A673 (cell line): ENCODE measurements around the gene DNAL4. TPM values are rescaled to one million over a fixed set of nuclear protein-coding genes. Genes with fewer than 3 reads are reported as not detected.
A peak's percentile ranks its signal among the peaks of the same experiment; 100 is the strongest.

Experiments
- BruUV-seq: library from RNA; stranded (reverse); fragments of 400-500 nt; replicated peaks from 2 replicates; lab custom pipeline; 2021; lab: Mats Ljungman, UMichigan
- CTCF ChIA-PET: fragments of 300-600 bp; sonication (Branson Sonifier 250); formaldehyde crosslinking; loops from one replicate; lab custom pipeline; 2022; ENCODE audit warnings: antibody characterized with exemption; lab: Charles Lee
- POLR2A ChIA-PET: fragments of 300-600 bp; sonication (Branson Sonifier 250); formaldehyde crosslinking; loops from one replicate; lab custom pipeline; 2022; ENCODE audit warnings: antibody characterized with exemption; ENCODE audit not compliant: low non-redundant PET; lab: Charles Lee
- DNase-seq: peaks from one replicate; pipeline ENCODE4 v3.0.0-alpha.2; 2015; ENCODE audit warnings: low spot score
- H3K27ac ChIP-seq: fragments of 200-600 bp; sonication (generic); 2 replicates; pipeline ENCODE4 v1.5.1; 2016; ENCODE audit warnings: mixed run types, low read depth, mild to moderate bottlenecking, mixed read lengths, antibody characterized with exemption, low read length; ENCODE audit not compliant: poor library complexity, severe bottlenecking
- H3K27me3 ChIP-seq: fragments of 200-600 bp; sonication (generic); replicated peaks from 2 replicates; pipeline ENCODE4 v1.6.1; 2017; ENCODE audit warnings: mixed run types, low read depth, mild to moderate bottlenecking, mixed read lengths, antibody characterized with exemption, low read length; ENCODE audit not compliant: insufficient read depth, poor library complexity
- H3K36me3 ChIP-seq: fragments of 200-600 bp; sonication (generic); 2 replicates; pipeline ENCODE4 v1.6.1; 2016; ENCODE audit warnings: mixed run types, mild to moderate bottlenecking, mixed read lengths, antibody characterized with exemption, low read length; ENCODE audit not compliant: insufficient read depth, poor library complexity, severe bottlenecking
- H3K4me1 ChIP-seq: fragments of 200-600 bp; sonication (generic); 2 replicates; pipeline ENCODE4 v1.6.1; 2017; ENCODE audit warnings: mixed run types, mild to moderate bottlenecking, mixed read lengths, antibody characterized with exemption, low read length; ENCODE audit not compliant: insufficient read depth, poor library complexity, severe bottlenecking
- H3K4me3 ChIP-seq: fragments of 200-600 bp; sonication (generic); 2 replicates; pipeline ENCODE4 v1.5.1; 2016; ENCODE audit warnings: low read depth, mixed run types, mild to moderate bottlenecking, mixed read lengths, low read length; ENCODE audit not compliant: poor library complexity, severe bottlenecking
- H3K9me3 ChIP-seq: fragments of 200-600 bp; sonication (generic); 2 replicates; pipeline ENCODE4 v1.6.1; 2016; ENCODE audit warnings: mixed run types, low read depth, mild to moderate bottlenecking, mixed read lengths, antibody characterized with exemption, low read length; ENCODE audit not compliant: poor library complexity, severe bottlenecking
- CTCF ChIP-seq: fragments of 300-800, 200-600 bp; sonication (generic); conservative IDR thresholded peaks from 2 replicates; pipeline ENCODE4 v1.5.1; 2017; ENCODE audit warnings: low read depth, mild to moderate bottlenecking, antibody characterized with exemption, low read length, moderate library complexity, mixed read lengths
- EZH2 ChIP-seq: fragments of 200-600 bp; sonication (generic); IDR thresholded peaks from 2 replicates; pipeline ENCODE4 v1.6.1; 2017; ENCODE audit warnings: borderline replicate concordance, low read depth, mild to moderate bottlenecking, mixed read lengths, antibody characterized with exemption, low read length; ENCODE audit not compliant: poor library complexity, severe bottlenecking
- intact Hi-C: fragments of 100-400 bp; cut with micrococcal nuclease; formaldehyde crosslinking; loops from one replicate; pipeline ENCODE4 v1.10.0; 2022; ENCODE audit not compliant: unreplicated experiment
- total RNA-seq: library from RNA; stranded (reverse); gene quantifications from 2 replicates; pipeline ENCODE4 v1.2.3, GENCODE V29; 2021

The DNAL4 gene
- total RNA-seq, 1 experiment from 2014 or later: 59.1 TPM

- intact Hi-C loops: no loop called here
Measured at GRCh38 chr22:38761202-38762162, 32.5 kb downstream of the DNAL4 start.

GRCh38 chr22:38760477-38761201 lies 33.3 kb downstream of the DNAL4 start:
- no TSS peak for BruUV-seq
- TF ChIP-seq EZH2: no peak
- TF ChIP-seq CTCF: no peak
- no peaks in the 10 kb centered on the region for H3K27me3 ChIP-seq
- peak; percentile 88 for DNase-seq
- H3K36me3 ChIP-seq: no peaks in the 10 kb centered on the region
- ChIA-PET CTCF (no interaction called here), POLR2A (no interaction called here)
- peaks cover 59% of the 10 kb centered on the region for H3K4me1 ChIP-seq
- peak overlapping the region; percentile 27 for H3K27ac ChIP-seq
- intact Hi-C loops: no loop called here
- H3K9me3 ChIP-seq: no peaks in the 10 kb centered on the region
- no peak overlapping the region for H3K4me3 ChIP-seq

More at GRCh38 chr22:38761202-38762162, 32.5 kb downstream of the DNAL4 start:
- TF ChIP-seq CTCF: no peak
- Histone ChIP-seq H3K4me1 (peaks cover 63% of the 10 kb centered on the region), H3K4me3 (no peak overlapping the region), H3K9me3 (no peaks in the 10 kb centered on the region), H3K27ac (peak overlapping the region; percentile 27), H3K36me3 (no peaks in the 10 kb centered on the region), H3K27me3 (no peaks in the 10 kb centered on the region)
- ChIA-PET CTCF (no interaction called here), POLR2A (no interaction called here)
- BruUV-seq: no TSS peak
- no peak for DNase-seq

GRCh38 chr22:38759005-38759404 lies 34.9 kb downstream of the DNAL4 start:
- intact Hi-C loops: no loop called here
- no TSS peak for BruUV-seq
- ChIA-PET CTCF (interaction anchor here (1.5 kb wide), 1 partner anchor 10 kb away, joined by 8 read pairs; no protein-coding TSS in a partner anchor), POLR2A (no interaction called here)
- H3K27ac ChIP-seq: no peak overlapping the region
- H3K36me3 ChIP-seq: peaks cover 3% of the 10 kb centered on the region
- no peaks in the 10 kb centered on the region for H3K9me3 ChIP-seq
- TF ChIP-seq EZH2 (no peak), CTCF (no peak)
- H3K4me3 ChIP-seq: no peak overlapping the region
- H3K27me3 ChIP-seq: no peaks in the 10 kb centered on the region
- DNase-seq: no peak
- peaks cover 60% of the 10 kb centered on the region for H3K4me1 ChIP-seq
